CD4-positive, alpha-beta T cell (primary cell): ENCODE measurements around the gene SLC1A7. TPM values are rescaled to one million over a fixed set of nuclear protein-coding genes. Genes with fewer than 3 reads are reported as not detected.

Experiments
- ATAC-seq: fragments of 200-7000 bp; cut with Tn5 transposase; one replicate; pipeline ENCODE4 v1.10.0; 2022; ENCODE audit warnings: mild to moderate bottlenecking; ENCODE audit not compliant: poor library complexity
- CTCF ChIA-PET: fragments of 350-600 bp; sonication (Branson Sonifier 250); formaldehyde crosslinking; loops from one replicate; lab custom pipeline; 2021; ENCODE audit warnings: antibody characterized with exemption, inconsistent platforms; lab: Charles Lee
- POLR2A ChIA-PET: fragments of 350-600 bp; sonication (Branson Sonifier 250); formaldehyde crosslinking; loops from one replicate; lab custom pipeline; 2021; ENCODE audit warnings: antibody characterized with exemption, inconsistent platforms; lab: Charles Lee
- DNase-seq, 14 experiments: peaks; one replicate each; pipeline ENCODE4 v3.0.0-alpha.2; 2013 to 2020; ENCODE audit warnings: mixed read lengths in 2 of 14
- H3K27ac ChIP-seq, 2 donors: one replicate each; pipeline versions ENCODE4 v1.5.1 to v1.7.0; 2013; ENCODE audit warnings: low read length in 2 of 2, low read depth in 1 of 2, mild to moderate bottlenecking in 1 of 2
- H3K27me3 ChIP-seq, 2 experiments: 1 replicate in 1 of 2; 2 replicates in 1 of 2; pipeline versions ENCODE4 v1.6.1 to v1.7.0; 2013; ENCODE audit warnings: low read length in 2 of 2, control low read depth in 1 of 2, mild to moderate bottlenecking in 1 of 2, moderate library complexity in 1 of 2; ENCODE audit not compliant: insufficient read depth in 2 of 2, control insufficient read depth in 1 of 2
- H3K36me3 ChIP-seq: one replicate; pipeline ENCODE4 v1.6.1; 2013; ENCODE audit warnings: low read length, control low read depth; ENCODE audit not compliant: insufficient read depth
- H3K4me1 ChIP-seq: one replicate; pipeline ENCODE4 v1.6.1; 2013; ENCODE audit warnings: low read length, control low read depth; ENCODE audit not compliant: insufficient read depth
- H3K4me3 ChIP-seq: one replicate; pipeline ENCODE4 v1.5.1; 2013; ENCODE audit warnings: mild to moderate bottlenecking, low read length, moderate library complexity
- H3K9me3 ChIP-seq, 2 experiments: 1 replicate in 1 of 2; 2 replicates in 1 of 2; pipeline versions ENCODE4 v1.6.1 to v1.7.0; 2013; ENCODE audit warnings: low read length in 2 of 2, mild to moderate bottlenecking in 2 of 2, control low read depth in 1 of 2, moderate library complexity in 1 of 2; ENCODE audit not compliant: control insufficient read depth in 1 of 2, insufficient read depth in 1 of 2
- H3K27ac Mint-ChIP-seq: one replicate; pipeline ENCODE4 v1.8.0; 2020; ENCODE audit warnings: mixed read lengths
- H3K27me3 Mint-ChIP-seq: one replicate; pipeline ENCODE4 v1.8.0; 2021; ENCODE audit warnings: mixed read lengths
- H3K36me3 Mint-ChIP-seq: one replicate; pipeline ENCODE4 v1.8.0; 2021; ENCODE audit warnings: low read depth, mixed read lengths
- H3K4me1 Mint-ChIP-seq: one replicate; pipeline ENCODE4 v1.8.0; 2021; ENCODE audit warnings: low read depth, mixed read lengths
- H3K4me3 Mint-ChIP-seq: one replicate; pipeline ENCODE4 v1.8.0; 2020; ENCODE audit warnings: mild to moderate bottlenecking, mixed read lengths
- H3K9me3 Mint-ChIP-seq: one replicate; pipeline ENCODE4 v1.8.0; 2020; ENCODE audit warnings: mixed read lengths
- CTCF ChIP-seq: fragments of 200-600 bp; IDR thresholded peaks from one replicate; pipeline ENCODE4 v1.8.0; 2022; ENCODE audit warnings: antibody characterized with exemption, mild to moderate bottlenecking
- intact Hi-C, 2 experiments: fragments of 100-400 bp; cut with DNase I in 1 of 2; cut with micrococcal nuclease in 1 of 2; formaldehyde crosslinking; loops; one replicate each; pipeline versions ENCODE4 v1.15.1 to v1.9.0; 2023 to 2025; cut with DNase I, micrococcal nuclease
- total RNA-seq, 174 experiments: library from RNA in 2 of 174; stranded (reverse) in 2 of 174; gene quantifications; one replicate each; pipeline ENCODE4 v1.2.3 and lab custom pipeline; 2021 to 2026

The SLC1A7 gene
- total RNA-seq, 2 experiments from 2014 or later = not detected

DNA sequence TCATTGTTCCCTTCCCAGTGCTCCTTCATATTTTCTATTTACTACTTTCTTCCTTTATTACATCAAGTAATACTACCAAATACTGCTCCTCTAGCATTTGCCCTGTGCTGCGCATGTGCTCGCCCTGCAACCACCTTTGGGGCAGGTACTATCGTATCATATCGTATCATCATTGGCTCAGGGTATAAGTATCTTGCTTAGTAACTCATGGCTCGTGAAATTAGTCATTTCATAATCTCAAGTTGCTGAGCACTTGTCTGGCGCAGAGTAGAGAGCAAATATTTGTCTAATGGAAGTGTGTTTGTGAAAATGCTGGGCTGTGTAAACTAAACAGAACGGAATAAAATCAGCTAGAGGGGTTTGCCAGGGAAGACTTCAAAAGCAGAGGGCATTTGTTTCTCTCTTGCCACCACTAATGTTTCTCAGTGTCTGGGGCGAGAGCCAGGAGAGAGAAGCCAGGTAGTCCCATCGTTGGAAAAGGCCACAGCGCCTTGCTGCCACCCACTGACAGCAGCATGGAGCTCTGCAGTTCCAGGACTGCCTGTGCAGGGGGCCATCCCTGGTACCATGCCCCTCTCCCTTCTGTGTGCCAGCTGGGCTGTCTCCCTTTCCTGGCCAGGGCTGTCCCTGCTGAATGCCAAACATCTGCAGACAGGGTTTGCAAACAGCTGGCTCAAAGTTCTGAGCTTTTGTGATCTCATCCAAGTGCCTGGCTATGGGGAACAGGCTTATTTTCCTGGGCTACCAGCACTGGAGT lies 34.2 kb upstream of the SLC1A7 start:
- CTCF ChIA-PET = no interaction called here
- Mint-ChIP-seq H3K4me3 (no peak overlapping the region), H3K4me1 (no peaks in the 10 kb centered on the region), H3K27me3 (peaks cover 30% of the 10 kb centered on the region), H3K9me3 (no peaks in the 10 kb centered on the region), H3K27ac (no peak overlapping the region), H3K36me3 (no peaks in the 10 kb centered on the region)
- intact Hi-C loops = no loop called here
- DNase-seq (no peak), ATAC-seq (no peak)
- no peak overlapping the region for H3K27ac ChIP-seq
- no peak for TF ChIP-seq CTCF
- H3K36me3 ChIP-seq = no peaks in the 10 kb centered on the region
- no peaks in the 10 kb centered on the region for H3K4me1 ChIP-seq
- POLR2A ChIA-PET = no interaction called here
- no peaks in the 10 kb centered on the region for H3K9me3 ChIP-seq
- H3K27me3 ChIP-seq = peaks cover 0 to 2% of the 10 kb centered on the region in 2 experiments
- no peak overlapping the region for H3K4me3 ChIP-seq

DNA sequence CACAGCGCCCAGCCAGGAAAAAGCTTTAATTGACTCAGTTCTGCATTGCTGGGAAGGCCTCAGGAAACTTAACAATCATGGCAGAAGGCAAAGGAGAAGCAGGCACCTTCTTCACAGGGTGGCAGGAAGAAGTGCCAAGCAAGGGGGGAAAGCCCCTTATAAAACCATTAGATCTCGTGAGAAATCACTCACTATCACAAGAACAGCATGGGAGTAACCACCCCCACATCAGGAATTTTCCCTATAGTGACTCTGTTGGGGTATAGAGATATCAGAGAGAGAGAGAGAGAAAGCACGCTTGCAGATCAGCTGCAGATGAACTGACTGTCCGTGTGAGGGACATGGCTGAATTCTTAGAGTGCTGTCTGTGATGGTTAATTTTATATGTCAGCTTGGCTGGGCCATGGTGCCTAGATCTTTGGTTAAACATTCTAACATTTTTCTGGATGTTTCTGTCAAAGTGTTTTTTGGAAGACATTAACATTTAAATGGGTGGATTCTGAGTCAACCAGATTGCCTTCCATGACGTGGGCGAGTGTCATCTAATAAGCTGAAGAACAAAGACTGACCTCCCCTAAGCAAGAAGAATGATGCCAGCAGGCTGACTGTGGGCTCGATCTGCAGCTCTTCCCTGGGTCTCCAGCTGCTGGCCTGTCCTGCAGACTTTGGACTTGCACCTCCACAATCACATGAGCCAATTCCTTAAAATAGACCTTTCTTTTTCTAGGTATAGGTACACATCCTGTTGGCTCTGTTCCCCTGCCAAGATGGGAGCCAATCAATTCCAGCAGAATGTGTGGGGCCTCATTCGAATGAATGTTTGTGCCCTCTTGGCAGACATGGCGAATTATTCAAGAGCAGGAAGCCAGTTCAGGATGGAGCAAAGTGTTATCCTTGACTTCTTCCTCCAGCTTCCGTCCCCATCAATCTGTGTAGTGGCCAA lies 32.8 kb upstream of the SLC1A7 start:
- H3K36me3 ChIP-seq = no peaks in the 10 kb centered on the region
- Mint-ChIP-seq H3K9me3 (no peaks in the 10 kb centered on the region), H3K27me3 (peaks cover 30% of the 10 kb centered on the region), H3K36me3 (no peaks in the 10 kb centered on the region), H3K27ac (no peak overlapping the region), H3K4me1 (no peaks in the 10 kb centered on the region), H3K4me3 (no peak overlapping the region)
- ATAC-seq (no peak), DNase-seq (no peak)
- no peaks in the 10 kb centered on the region for H3K4me1 ChIP-seq
- CTCF ChIA-PET = no interaction called here
- no peak for TF ChIP-seq CTCF
- H3K9me3 ChIP-seq = no peaks in the 10 kb centered on the region
- H3K27ac ChIP-seq = no peak overlapping the region
- no peak overlapping the region for H3K4me3 ChIP-seq
- POLR2A ChIA-PET = no interaction called here
- intact Hi-C loops = no loop called here
- no peaks in the 10 kb centered on the region for H3K27me3 ChIP-seq

- Histone ChIP-seq H3K4me1 (no peaks in the 10 kb centered on the region), H3K36me3 (no peaks in the 10 kb centered on the region), H3K27me3 (no peaks in the 10 kb centered on the region), H3K27ac (no peak overlapping the region), H3K9me3 (no peaks in the 10 kb centered on the region), H3K4me3 (no peak overlapping the region)
- no peak overlapping the region for H3K4me3 Mint-ChIP-seq
- CTCF ChIA-PET = interaction anchor here (0.8 to 1.1 kb wide), 2 partner anchors 10 kb away, joined by 3 to 4 read pairs; no protein-coding TSS in a partner anchor
- H3K27me3 Mint-ChIP-seq = peaks cover 28% of the 10 kb centered on the region
- no peak for TF ChIP-seq CTCF
- H3K27ac Mint-ChIP-seq = no peak overlapping the region
- H3K36me3 Mint-ChIP-seq = no peaks in the 10 kb centered on the region
- H3K9me3 Mint-ChIP-seq = no peaks in the 10 kb centered on the region
- DNase-seq = peak in 2 of 14 experiments; percentile 12 to 18
- POLR2A ChIA-PET = no interaction called here
- intact Hi-C loops = no loop called here
- H3K4me1 Mint-ChIP-seq = no peaks in the 10 kb centered on the region
- no peak for ATAC-seq
Measured at GRCh38 chr1:53172426-53173128, 30.1 kb upstream of the SLC1A7 start.
